Non-pigmented ciliary epithelial cell (primary cell): ENCODE data around the gene MYH11.
"Not testable (repeated sequence)": the region's sequence is repeated elsewhere in the genome, so short reads cannot be mapped to it uniquely, and the experiment has no call there.

Source experiments
- DNase-seq: peaks from one replicate; pipeline ENCODE4 v3.0.0-alpha.2; 2010; ENCODE audit warnings: low read depth

Gene MYH11

GRCh38 chr16:15672127-15672513 is 184.7 kb downstream of the MYH11 start:
- DNase-seq = not testable (repeated sequence)

GRCh38 chr16:15671530-15672117 is 185.2 kb downstream of the MYH11 start:
- DNase-seq = no peak

GRCh38 chr16:15667091-15667742 is 189.6 kb downstream of the MYH11 start:
- no peak for DNase-seq

- DNase-seq = no peak
These were observed 191.7 kb downstream of the MYH11 start for GRCh38 chr16:15665107-15665506.

GRCh38 chr16:15660203-15660601 is 196.6 kb downstream of the MYH11 start:
- no peak for DNase-seq

- DNase-seq = no peak
These were observed 198.3 kb downstream of the MYH11 start for GRCh38 chr16:15658556-15658955.

DNA sequence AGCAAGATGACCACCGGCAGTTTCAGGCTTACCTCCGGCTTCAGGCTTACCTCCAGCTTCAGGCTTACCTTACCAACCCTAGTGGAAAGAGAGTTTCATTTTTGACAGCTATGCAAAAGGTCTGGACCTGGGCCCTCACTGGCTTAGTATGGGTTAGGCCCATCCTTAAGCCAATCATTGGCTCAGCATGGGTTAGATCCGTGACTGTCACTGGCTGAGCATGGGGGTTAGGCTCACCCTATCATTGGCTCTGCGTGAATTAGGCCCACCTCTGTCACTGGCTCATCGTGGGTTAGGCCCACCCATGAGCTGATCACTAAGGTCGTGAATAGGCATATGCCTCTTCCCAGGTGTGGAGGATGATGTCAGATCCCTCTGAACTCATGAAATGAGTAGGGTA is 198.7 kb downstream of the MYH11 start:
- DNase-seq = no peak

DNA sequence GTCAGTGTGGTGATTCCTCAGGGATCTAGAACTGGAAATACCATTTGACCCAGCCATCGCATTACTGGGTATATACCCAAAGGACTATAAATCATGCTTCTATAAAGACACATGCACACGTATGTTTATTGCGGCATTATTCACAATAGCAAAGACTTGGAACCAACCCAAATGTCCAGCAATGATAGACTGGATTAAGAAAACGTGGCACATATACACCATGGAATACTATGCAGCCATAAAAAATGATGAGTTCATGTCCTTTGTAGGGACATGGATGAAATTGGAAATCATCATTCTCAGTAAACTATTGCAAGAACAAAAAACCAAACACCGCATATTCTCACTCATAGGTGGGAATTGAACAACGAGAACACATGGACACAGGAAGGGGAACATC is 201.3 kb downstream of the MYH11 start:
- DNase-seq = not testable (repeated sequence)

- DNase-seq = no peak
These were observed 202.2 kb downstream of the MYH11 start for GRCh38 chr16:15654591-15654990.

DNA sequence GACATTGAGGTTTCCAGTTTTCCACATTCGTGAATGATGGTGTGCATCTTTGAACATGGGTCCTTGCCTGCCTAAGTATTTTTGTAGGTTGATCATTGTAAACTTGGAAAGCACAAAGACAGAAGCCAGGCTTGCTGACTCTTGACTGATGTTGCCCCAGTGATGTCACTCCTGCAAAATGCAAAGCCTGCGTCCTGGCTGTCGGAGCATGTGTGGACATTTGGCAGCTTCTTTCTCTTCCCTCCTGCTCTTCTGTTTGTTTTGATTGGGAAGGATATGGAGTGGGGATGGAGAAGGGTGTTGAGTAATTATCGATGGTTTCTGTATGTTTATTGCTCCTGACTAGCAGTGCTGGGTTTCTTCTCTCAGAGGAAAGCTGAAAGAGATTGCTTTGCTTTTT is 203.6 kb downstream of the MYH11 start:
- DNase-seq = peak; percentile 49
